ENCODE results near the gene FREM1.

Gene FREM1

GRCh38 chr9:14831074-14831473 is 79.2 kb downstream of the FREM1 start:
- DNase-seq (ENCODE audit: low read depth) = no peak
- TF ChIP-seq CTCF (IDR thresholded peaks at IDR 0.05; ENCODE audit: insufficient read depth, low read depth, low read length, missing control alignments) = no peak
- H3K4me3 ChIP-seq (ENCODE audit: low read depth, low read length) = no peak overlapping the region

GRCh38 chr9:14830057-14830456 is 80.2 kb downstream of the FREM1 start:
- no peak for TF ChIP-seq CTCF (IDR thresholded peaks at IDR 0.05; ENCODE audit: insufficient read depth, low read depth, low read length, missing control alignments)
- DNase-seq (ENCODE audit: low read depth) = no peak
- H3K4me3 ChIP-seq (ENCODE audit: low read depth, low read length) = no peak overlapping the region

GRCh38 chr9:14829204-14829603 is 81.0 kb downstream of the FREM1 start:
- no peak for DNase-seq (ENCODE audit: low read depth)
- no peak overlapping the region for H3K4me3 ChIP-seq (ENCODE audit: low read depth, low read length)
- no peak for TF ChIP-seq CTCF (IDR thresholded peaks at IDR 0.05; ENCODE audit: insufficient read depth, low read depth, low read length, missing control alignments)

DNA sequence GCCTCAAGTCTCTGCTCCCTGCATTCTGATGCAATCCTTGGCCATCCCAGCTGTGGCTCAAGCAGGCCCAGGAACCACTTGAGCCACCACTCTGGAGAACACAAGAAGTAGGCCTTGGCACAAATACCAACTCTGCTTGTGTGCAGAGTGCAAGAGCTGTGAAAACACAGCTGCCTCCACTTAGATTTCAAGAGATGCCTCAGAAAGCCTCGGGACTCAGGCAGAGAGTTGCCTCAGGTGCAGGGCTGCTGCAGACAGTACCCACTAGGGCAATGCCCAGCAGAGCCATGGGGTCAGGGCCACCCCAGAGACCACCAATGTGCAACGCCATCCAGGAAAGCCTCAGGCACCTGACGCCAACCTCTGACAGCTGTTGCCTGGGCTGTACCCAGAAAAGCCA is 82.4 kb downstream of the FREM1 start:
- no peak for DNase-seq (ENCODE audit: low read depth)
- H3K4me3 ChIP-seq (ENCODE audit: low read depth, low read length) = no peak overlapping the region
- no peak for TF ChIP-seq CTCF (IDR thresholded peaks at IDR 0.05; ENCODE audit: insufficient read depth, low read depth, low read length, missing control alignments)

GRCh38 chr9:14824481-14824880 is 85.7 kb downstream of the FREM1 start:
- no peak overlapping the region for H3K4me3 ChIP-seq (ENCODE audit: low read depth, low read length)
- no peak for DNase-seq (ENCODE audit: low read depth)
- TF ChIP-seq CTCF (IDR thresholded peaks at IDR 0.05; ENCODE audit: insufficient read depth, low read depth, low read length, missing control alignments) = no peak

- no peak for TF ChIP-seq CTCF (IDR thresholded peaks at IDR 0.05; ENCODE audit: insufficient read depth, low read depth, low read length, missing control alignments)
- H3K4me3 ChIP-seq (ENCODE audit: low read depth, low read length) = no peak overlapping the region
- DNase-seq (ENCODE audit: low read depth) = no peak
Measured at GRCh38 chr9:14823800-14824199, 86.4 kb downstream of the FREM1 start.

DNA sequence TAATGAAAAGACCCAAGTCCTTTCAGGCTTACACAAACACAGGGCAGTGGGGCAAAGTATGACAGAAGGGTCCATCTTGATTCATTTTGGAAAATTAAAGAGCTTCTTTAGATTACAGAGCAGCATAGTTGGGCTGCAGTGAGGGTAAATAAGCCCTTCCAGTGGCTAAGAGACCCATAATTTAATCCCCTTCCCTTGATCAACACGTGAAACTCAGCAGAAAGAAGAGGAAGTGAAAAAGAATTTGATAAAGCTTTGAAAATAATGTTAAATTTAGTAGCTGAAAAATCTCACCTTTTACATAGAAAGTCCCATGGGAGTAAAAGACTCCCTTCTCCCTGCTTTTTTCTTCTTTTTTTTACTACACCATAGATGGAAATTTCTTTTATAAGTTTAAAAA is 87.6 kb downstream of the FREM1 start:
- no peak for DNase-seq (ENCODE audit: low read depth)
- no peak overlapping the region for H3K4me3 ChIP-seq (ENCODE audit: low read depth, low read length)
- TF ChIP-seq CTCF (IDR thresholded peaks at IDR 0.05; ENCODE audit: insufficient read depth, low read depth, low read length, missing control alignments) = no peak
